ENCODE measurements around the gene NFATC4. TPM values are rescaled to one million over a fixed set of nuclear protein-coding genes. Genes with fewer than 3 reads are reported as not detected.

Gene NFATC4
- total and polyA plus RNA-seq, 10 of the 15 experiments (the other 5 are each of a cell fraction or from before 2014, with no cell fraction given): 0.97 to 14.3 (median 4.9) TPM

- H3K4me2 ChIP-seq (ENCODE audit: control insufficient read depth, insufficient read depth): no peak overlapping the region
- H3K9ac ChIP-seq (ENCODE audit: control insufficient read depth, insufficient read depth, low read length): no peak overlapping the region
- H3K27me3 ChIP-seq (replicated peaks in 1 of 2; ENCODE audit: control insufficient read depth in 2 of 2, insufficient read depth in 2 of 2, low read length in 1 of 2): no peaks in the 10 kb centered on the region
- ChIA-PET POLR2A (interaction anchor here (1.1 kb wide), 1 partner anchor 11 kb away, joined by 3 read pairs; no protein-coding TSS in a partner anchor), CTCF (interaction anchor here (0.8 to 2.8 kb wide), 3 partner anchors 29 to 55 kb away, joined by 3 to 8 read pairs (median 3); no protein-coding TSS in a partner anchor), RAD21 (ENCODE audit: unreplicated experiment) (no interaction called here), SMC1A (ENCODE audit: uncharacterized antibody, unreplicated experiment) (no interaction called here)
- H3K36me3 ChIP-seq (ENCODE audit: control insufficient read depth in 2 of 2, insufficient read depth in 2 of 2, low read length in 1 of 2): no peaks in the 10 kb centered on the region
- FAIRE-seq (no peak), ATAC-seq (no peak), DNase-seq (ENCODE audit: low read depth, low spot score) (no peak)
- TF ChIP-seq GATAD2B (conservative IDR thresholded peaks at IDR 0.05; ENCODE audit: low read depth) (no peak), IRF5 (IDR thresholded peaks at IDR 0.05; ENCODE audit: borderline replicate concordance) (no peak), EGR1 (IDR thresholded peaks at IDR 0.05; ENCODE audit: borderline replicate concordance in 1 of 2, low read depth in 2 of 2, low read length in 2 of 2) (no peak), KAT2A (conservative IDR thresholded peaks at IDR 0.05; ENCODE audit: control insufficient read depth, low read depth, low read length) (no peak), SIX5 (IDR thresholded peaks at IDR 0.05; ENCODE audit: low read depth, low read length, severe bottlenecking) (no peak), ESRRA (IDR thresholded peaks at IDR 0.05; ENCODE audit: low read length) (no peak), E2F8 (IDR thresholded peaks at IDR 0.05; ENCODE audit: low read depth, partially characterized antibody) (no peak)
- no peaks in the 10 kb centered on the region for H3K79me2 ChIP-seq (ENCODE audit: control insufficient read depth, insufficient read depth, low read length)
- in situ Hi-C loops (cut with MboI) (no loop called here), intact Hi-C loops (cut with micrococcal nuclease; ENCODE audit: unreplicated experiment) (no loop called here)
- 32% methylated on average over 7 of the region's 7 CpGs for WGBS (ENCODE audit: insufficient coverage, insufficient replicate concordance, low lambda C conversion rate, missing lambda C conversion rate)
- H3K4me3 ChIP-seq: no peak overlapping the region
- H3K27ac ChIP-seq (ENCODE audit: control insufficient read depth, insufficient read depth): no peak overlapping the region
- no peaks in the 10 kb centered on the region for H3K4me1 ChIP-seq (ENCODE audit: control insufficient read depth, insufficient read depth, low read length)
- BruUV-seq (replicated peaks): no TSS peak
- H4K20me1 ChIP-seq (ENCODE audit: control insufficient read depth, insufficient read depth): no peaks in the 10 kb centered on the region
- no peak overlapping the region for H2AFZ ChIP-seq (ENCODE audit: control insufficient read depth, low read depth, low read length)
- no peaks in the 10 kb centered on the region for H3K9me3 ChIP-seq (replicated peaks; ENCODE audit: control insufficient read depth, insufficient read depth, low read length)
These were observed 9.1 kb downstream of the NFATC4 start for GRCh38 chr14:24377126-24377525.
